Measurements from ENCODE around the gene LGSN. TPM values are rescaled to one million over a fixed set of nuclear protein-coding genes. Genes with fewer than 3 reads are reported as not detected.
"Not testable (repeated sequence)": the region's sequence is repeated elsewhere in the genome, so short reads cannot be mapped to it uniquely, and the experiment has no call there.

The LGSN gene
- total RNA-seq, result not detected
- long read RNA-seq, result 0 reads

- intact Hi-C loops (cut with DNase I), result no loop called here
- no peak for DNase-seq (ENCODE audit: missing footprints)
- no peak for ATAC-seq
Observed at GRCh38 chr6:63319939-63320338, at the start of gene LGSN. LGSN (minus strand) TSS chr6:63319983; CDS start chr6:63319943, 40 bp downstream.

- ATAC-seq (no peak), DNase-seq (ENCODE audit: missing footprints) (no peak)
- intact Hi-C loops (cut with DNase I), result no loop called here
Observed at GRCh38 chr6:63368347-63368746, 48.6 kb upstream of the LGSN start.

GRCh38 chr6:63362500-63363120 is 42.8 kb upstream of the LGSN start:
- DNase-seq (ENCODE audit: missing footprints); ATAC-seq; intact Hi-C loops (cut with DNase I): not testable (repeated sequence)

GRCh38 chr6:63357384-63357783 is 37.6 kb upstream of the LGSN start:
- intact Hi-C loops (cut with DNase I); DNase-seq (ENCODE audit: missing footprints); ATAC-seq: not testable (repeated sequence)

GRCh38 chr6:63355632-63356031 is 35.8 kb upstream of the LGSN start:
- intact Hi-C loops (cut with DNase I), result no loop called here
- ATAC-seq (no peak), DNase-seq (ENCODE audit: missing footprints) (no peak)

- ATAC-seq, result no peak
- DNase-seq (ENCODE audit: missing footprints), result no peak
- intact Hi-C loops (cut with DNase I), result loop anchor here (2.0 to 5.0 kb wide), 3 partner anchors 220 to 410 kb away; partner anchors contain the start of genes LOC128125822 and PTP4A1
Observed at GRCh38 chr6:63353286-63353630, 33.5 kb upstream of the LGSN start.

- DNase-seq (ENCODE audit: missing footprints), result no peak
- ATAC-seq, result peak; percentile 73
- intact Hi-C loops (cut with DNase I), result loop anchor here (2.0 to 5.0 kb wide), 3 partner anchors 220 to 410 kb away; partner anchors contain the start of genes LOC128125822 and PTP4A1
Observed at GRCh38 chr6:63352544-63353285, 32.9 kb upstream of the LGSN start.

- intact Hi-C loops (cut with DNase I), result loop anchor here (2.0 to 5.0 kb wide), 3 partner anchors 221 to 411 kb away; partner anchors contain the start of genes LOC128125822 and PTP4A1
- no peak for ATAC-seq
- no peak for DNase-seq (ENCODE audit: missing footprints)
Observed at GRCh38 chr6:63352069-63352543, 32.3 kb upstream of the LGSN start.

GRCh38 chr6:63349401-63349800 is 29.6 kb upstream of the LGSN start:
- no peak for DNase-seq (ENCODE audit: missing footprints)
- ATAC-seq, result no peak
- intact Hi-C loops (cut with DNase I), result no loop called here

- intact Hi-C loops (cut with DNase I), result no loop called here
- ATAC-seq, result no peak
- DNase-seq (ENCODE audit: missing footprints), result no peak
Observed at GRCh38 chr6:63348836-63349235, 29.1 kb upstream of the LGSN start.

- ATAC-seq (no peak), DNase-seq (ENCODE audit: missing footprints) (no peak)
- intact Hi-C loops (cut with DNase I), result no loop called here
Observed at GRCh38 chr6:63347599-63347998, 27.8 kb upstream of the LGSN start.

- ATAC-seq (no peak), DNase-seq (ENCODE audit: missing footprints) (no peak)
- intact Hi-C loops (cut with DNase I), result no loop called here
Observed at GRCh38 chr6:63346217-63346835, 26.5 kb upstream of the LGSN start.

- intact Hi-C loops (cut with DNase I), result no loop called here
- ATAC-seq (no peak), DNase-seq (ENCODE audit: missing footprints) (no peak)
Observed at GRCh38 chr6:63340351-63340750, 20.6 kb upstream of the LGSN start.

GRCh38 chr6:63334652-63335051 is 14.9 kb upstream of the LGSN start:
- intact Hi-C loops (cut with DNase I); ATAC-seq; DNase-seq (ENCODE audit: missing footprints): not testable (repeated sequence)

- DNase-seq (ENCODE audit: missing footprints) (no peak), ATAC-seq (no peak)
- intact Hi-C loops (cut with DNase I), result no loop called here
Observed at GRCh38 chr6:63333440-63333839, 13.7 kb upstream of the LGSN start.

- DNase-seq (ENCODE audit: missing footprints); intact Hi-C loops (cut with DNase I); ATAC-seq: not testable (repeated sequence)
Observed at GRCh38 chr6:63326630-63327029, 6.8 kb upstream of the LGSN start.

- no peak for ATAC-seq
- no peak for DNase-seq (ENCODE audit: missing footprints)
- intact Hi-C loops (cut with DNase I), result no loop called here
Observed at GRCh38 chr6:63322981-63323380, 3.2 kb upstream of the LGSN start.

- intact Hi-C loops (cut with DNase I), result no loop called here
- DNase-seq (ENCODE audit: missing footprints) (no peak), ATAC-seq (no peak)
Observed at GRCh38 chr6:63321821-63322220, 2.0 kb upstream of the LGSN start.

GRCh38 chr6:63317641-63318040 is 2.1 kb downstream of the LGSN start:
- intact Hi-C loops (cut with DNase I), result no loop called here

GRCh38 chr6:63316113-63316512 is 3.7 kb downstream of the LGSN start:
- intact Hi-C loops (cut with DNase I), result no loop called here
- ATAC-seq, result no peak
- no peak for DNase-seq (ENCODE audit: missing footprints)

More at GRCh38 chr6:63317641-63318040, 2.1 kb downstream of the LGSN start:
- DNase-seq (ENCODE audit: missing footprints), result no peak
- ATAC-seq, result no peak
